DOHH2 (cell line): Measurements from ENCODE around the gene AATF.

Experiments used
- H3F3A ChIP-seq: fragments of 200-600 bp; sonication (generic), shearing (Covaris generic); 2 replicates; pipeline ENCODE4 v1.6.0; 2016; ENCODE audit warnings: antibody characterized with exemption, mild to moderate bottlenecking; ENCODE audit not compliant: control insufficient read depth, insufficient read depth
- H3K27ac ChIP-seq: fragments of 200-600 bp; sonication (generic); 2 replicates; pipeline ENCODE4 v1.5.1; 2014; ENCODE audit warnings: low read depth, mild to moderate bottlenecking, low read length, moderate library complexity
- H3K27me3 ChIP-seq: fragments of 200-600 bp; sonication (generic); 2 replicates; pipeline ENCODE4 v1.6.1; 2014; ENCODE audit warnings: mild to moderate bottlenecking, low read length, mixed read lengths; ENCODE audit not compliant: control insufficient read depth
- H3K36me3 ChIP-seq: fragments of 200-600 bp; sonication (generic); 2 replicates; pipeline ENCODE4 v1.6.1; 2014; ENCODE audit warnings: mild to moderate bottlenecking, low read length, moderate library complexity, mixed read lengths; ENCODE audit not compliant: control insufficient read depth
- H3K4me1 ChIP-seq: fragments of 200-600 bp; sonication (generic); 2 replicates; pipeline ENCODE4 v1.6.1; 2014; ENCODE audit warnings: mild to moderate bottlenecking, low read length, mixed read lengths; ENCODE audit not compliant: control insufficient read depth
- H3K4me2 ChIP-seq: fragments of 200-600 bp; sonication (generic); 2 replicates; pipeline ENCODE4 v1.6.0; 2014; ENCODE audit warnings: mild to moderate bottlenecking, low read length, moderate library complexity
- H3K4me3 ChIP-seq: fragments of 200-600 bp; sonication (generic); 2 replicates; pipeline ENCODE4 v1.5.1; 2014; ENCODE audit warnings: mild to moderate bottlenecking, low read length, mixed read lengths
- H3K79me2 ChIP-seq: fragments of 200-600 bp; sonication (generic); 2 replicates; pipeline ENCODE4 v1.6.1; 2014; ENCODE audit warnings: mild to moderate bottlenecking, low read length, mixed read lengths; ENCODE audit not compliant: control insufficient read depth
- H3K9me2 ChIP-seq: fragments of 200-600 bp; sonication (generic); replicated peaks from 2 replicates; pipeline ENCODE4 v1.6.1; 2014; ENCODE audit warnings: mild to moderate bottlenecking, low read length, mixed read lengths; ENCODE audit not compliant: control insufficient read depth
- H3K9me3 ChIP-seq: fragments of 200-600 bp; sonication (generic); 2 replicates; pipeline ENCODE4 v1.6.1; 2014; ENCODE audit warnings: antibody characterized with exemption, low read length, mixed read lengths; ENCODE audit not compliant: control insufficient read depth, insufficient read depth
- H4K20me1 ChIP-seq: fragments of 200-600 bp; sonication (generic); 2 replicates; pipeline ENCODE4 v1.6.0; 2014; ENCODE audit warnings: low read depth, mild to moderate bottlenecking, antibody characterized with exemption, low read length, moderate library complexity; ENCODE audit not compliant: control insufficient read depth, insufficient read depth
- CTCF ChIP-seq: fragments of 200-600 bp; sonication (generic); IDR thresholded peaks from one replicate; pipeline ENCODE4 v1.5.1; 2014; ENCODE audit warnings: antibody characterized with exemption, mild to moderate bottlenecking, low read depth, low read length; ENCODE audit not compliant: poor library complexity, severe bottlenecking
- EZH2phosphoT487 ChIP-seq: fragments of 200-600 bp; sonication (generic); IDR thresholded peaks from 2 replicates; pipeline ENCODE4 v1.6.1; 2017; ENCODE audit warnings: borderline replicate concordance, mild to moderate bottlenecking, antibody characterized with exemption, low read length, moderate library complexity, mixed read lengths

Gene AATF

GRCh38 chr17:37016780-37017179 is 68.0 kb downstream of the AATF start:
- H3F3A ChIP-seq, result peaks cover 5% of the 10 kb centered on the region; the same call in 1 of the 2 replicates
- peaks cover 12% of the 10 kb centered on the region for H3K4me1 ChIP-seq
- no peaks in the 10 kb centered on the region for H3K9me2 ChIP-seq
- no peak overlapping the region for H3K4me2 ChIP-seq
- H3K27me3 ChIP-seq, result no peaks in the 10 kb centered on the region
- no peak overlapping the region for H3K27ac ChIP-seq
- peaks cover 26% of the 10 kb centered on the region for H3K79me2 ChIP-seq
- peaks cover 5% of the 10 kb centered on the region; the same call in 1 of the 2 replicates for H4K20me1 ChIP-seq
- TF ChIP-seq EZH2phosphoT487, result no peak
- no peak for TF ChIP-seq CTCF
- H3K9me3 ChIP-seq, result no peaks in the 10 kb centered on the region
- peaks cover 44% of the 10 kb centered on the region for H3K36me3 ChIP-seq
- no peak overlapping the region for H3K4me3 ChIP-seq

GRCh38 chr17:37017404-37017803 is 68.7 kb downstream of the AATF start:
- no peaks in the 10 kb centered on the region for H3K9me3 ChIP-seq
- H3K9me2 ChIP-seq, result no peaks in the 10 kb centered on the region
- TF ChIP-seq EZH2phosphoT487 (no peak), CTCF (no peak)
- no peak overlapping the region for H3K4me3 ChIP-seq
- no peak overlapping the region for H3K4me2 ChIP-seq
- H3F3A ChIP-seq, result peaks cover 5% of the 10 kb centered on the region; the same call in 1 of the 2 replicates
- peaks cover 26% of the 10 kb centered on the region for H3K79me2 ChIP-seq
- no peaks in the 10 kb centered on the region for H3K27me3 ChIP-seq
- H3K4me1 ChIP-seq, result peaks cover 12% of the 10 kb centered on the region
- H3K27ac ChIP-seq, result no peak overlapping the region
- H4K20me1 ChIP-seq, result peaks cover 5% of the 10 kb centered on the region; the same call in 1 of the 2 replicates
- peaks cover 48% of the 10 kb centered on the region for H3K36me3 ChIP-seq

GRCh38 chr17:37019117-37019740 is 70.5 kb downstream of the AATF start:
- Histone ChIP-seq H3K4me1 (peaks cover 12% of the 10 kb centered on the region), H3K4me2 (no peak overlapping the region), H3K36me3 (peaks cover 65% of the 10 kb centered on the region), H3K27me3 (no peaks in the 10 kb centered on the region), H3K4me3 (no peak overlapping the region), H3K9me2 (no peaks in the 10 kb centered on the region), H3F3A (peaks cover 5% of the 10 kb centered on the region; the same call in 1 of the 2 replicates), H3K79me2 (peaks cover 22% of the 10 kb centered on the region), H3K27ac (no peak overlapping the region), H4K20me1 (peaks cover 5% of the 10 kb centered on the region; the same call in 1 of the 2 replicates), H3K9me3 (no peaks in the 10 kb centered on the region)
- TF ChIP-seq CTCF (no peak), EZH2phosphoT487 (no peak)
